ENCODE measurements around the gene INSM1. TPM values are rescaled to one million over a fixed set of nuclear protein-coding genes. Genes with fewer than 3 reads are reported as not detected.

Gene INSM1
- total RNA-seq, 1 experiment from 2014 or later, result 0.07 TPM

- no peaks in the 10 kb centered on the region for H3K4me1 ChIP-seq (ENCODE audit: control insufficient read depth in 1 of 2, insufficient read depth in 2 of 2, low read length in 2 of 2)
- no peak overlapping the region for H3K4me3 ChIP-seq (replicated peaks in 1 of 2; ENCODE audit: low read depth in 1 of 2, low read length in 2 of 2)
- ChIA-PET RAD21 (ENCODE audit: low non-redundant PET in 1 of 2, low total read pairs in 2 of 2, uncharacterized antibody in 2 of 2, unreplicated experiment in 2 of 2) (no interaction called here), CTCF (no interaction called here), POLR2A (interaction anchor here (0.7 kb wide), 1 partner anchor 614 kb away, joined by 4 read pairs; no protein-coding TSS in a partner anchor)
- H4K20me1 ChIP-seq (ENCODE audit: insufficient read depth), result no peaks in the 10 kb centered on the region
- no peak overlapping the region for H3K27ac ChIP-seq (ENCODE audit: low read depth, low read length)
- no peaks in the 10 kb centered on the region for H3K9me3 ChIP-seq (ENCODE audit: control insufficient read depth in 1 of 2, insufficient read depth in 1 of 2, low read depth in 1 of 2, low read length in 2 of 2)
- H3K9me2 ChIP-seq (ENCODE audit: insufficient read depth), result no peaks in the 10 kb centered on the region
- peaks cover 15% of the 10 kb centered on the region; the same call in 1 of the 2 replicates for H3K27me3 ChIP-seq (ENCODE audit: insufficient read depth, low read length)
- TF ChIP-seq CTCF (IDR thresholded peaks at IDR 0.05 in 2 of 3, conservative IDR thresholded peaks at IDR 0.05 in 1 of 3; ENCODE audit: borderline replicate concordance in 1 of 3, insufficient read depth in 1 of 3, low read depth in 2 of 3, low read length in 2 of 3), result no peak
- TF ChIP-seq TCF7L2 (IDR thresholded peaks at IDR 0.05; ENCODE audit: borderline replicate concordance, extremely low read depth, insufficient read depth, insufficient read length), result no peak
- TF ChIP-seq SIN3A (IDR thresholded peaks at IDR 0.05; ENCODE audit: low read depth), result no peak
- TF ChIP-seq REST (IDR thresholded peaks at IDR 0.05; ENCODE audit: low read depth), result no peak
- no peak for TF ChIP-seq YY1 (IDR thresholded peaks at IDR 0.05; ENCODE audit: extremely low read depth, insufficient replicate concordance, low read depth, low read length)
- no TSS peak for BruUV-seq (replicated peaks)
- H3K4me2 ChIP-seq (ENCODE audit: low read length), result no peak overlapping the region
- DNase-seq (ENCODE audit: low read depth, low spot score), result no peak
- H3K79me2 ChIP-seq (ENCODE audit: insufficient read depth, low read length), result no peaks in the 10 kb centered on the region
- intact Hi-C loops (cut with micrococcal nuclease), result no loop called here
- no peaks in the 10 kb centered on the region for H3K36me3 ChIP-seq (ENCODE audit: control insufficient read depth in 1 of 2, insufficient read depth in 2 of 2, low read length in 2 of 2)
- ATAC-seq, result no peak
- no peak overlapping the region for H3K9ac ChIP-seq (ENCODE audit: low read length)
- no peak overlapping the region for H2AFZ ChIP-seq (ENCODE audit: low read depth, low read length, poor library complexity, severe bottlenecking)
Observed at GRCh38 chr20:20371681-20372080, 3.8 kb downstream of the INSM1 start.
